PFSK-1 (cell line): ENCODE measurements around the gene SLC6A16.

Experiments
- FOXP2 ChIP-seq: optimal IDR thresholded peaks from 2 replicates; pipeline ENCODE3; 2011; ENCODE audit warnings: borderline replicate concordance, control low read depth, inconsistent platforms; ENCODE audit not compliant: insufficient read depth; ENCODE audit errors: extremely low read length, extremely low read depth
- POLR2AphosphoS5 ChIP-seq: IDR thresholded peaks from 2 replicates; pipeline ENCODE4 v1.6.1; 2012; ENCODE audit warnings: low read depth, mild to moderate bottlenecking, control low read depth, low read length, moderate library complexity
- SIN3A ChIP-seq: IDR thresholded peaks from 2 replicates; pipeline ENCODE4 v1.6.1; 2012; ENCODE audit warnings: mild to moderate bottlenecking, low read length, moderate library complexity, borderline replicate concordance; ENCODE audit not compliant: insufficient read depth
- TAF1 ChIP-seq: IDR thresholded peaks from 2 replicates; pipeline ENCODE4 v1.6.1; 2012; ENCODE audit warnings: low read length, control low read depth, borderline replicate concordance; ENCODE audit not compliant: insufficient read depth
- TF ChIP-seq, protein P1 (sequence below), 2 experiments: IDR thresholded peaks; 2 replicates each; pipeline versions ENCODE4 v1.6.1 to v1.8.0; 2011 to 2012; ENCODE audit warnings: low read depth in 2 of 2, low read length in 2 of 2, control low read depth in 1 of 2, inconsistent platforms in 1 of 2, mild to moderate bottlenecking in 1 of 2, moderate library complexity in 1 of 2; ENCODE audit not compliant: insufficient read depth in 1 of 2

DNA sequence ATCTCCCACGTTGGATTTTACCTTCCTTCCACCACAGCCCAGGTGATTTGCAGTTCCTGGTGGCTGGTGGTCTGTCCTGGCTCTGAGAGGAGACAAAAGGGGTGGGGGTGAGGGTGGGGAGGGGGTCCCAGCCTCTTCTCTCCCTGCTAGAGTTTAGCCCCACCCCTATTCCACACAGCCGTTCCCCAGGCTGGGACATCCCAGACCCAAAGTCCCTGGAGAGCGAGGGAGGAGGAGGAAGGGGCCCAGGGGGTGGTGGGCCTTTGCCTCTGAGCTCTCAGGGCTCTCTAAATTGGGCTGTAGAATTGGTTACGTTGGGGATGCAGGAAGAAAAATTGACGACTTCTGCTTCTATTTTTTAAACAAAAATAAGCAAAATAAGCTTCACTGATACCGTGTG, 81.9 kb downstream of the SLC6A16 start:
- TF ChIP-seq POLR2AphosphoS5 (no peak), SIN3A (no peak), FOXP2 (no peak), TAF1 (no peak)
- TF ChIP-seq, protein P1, sequence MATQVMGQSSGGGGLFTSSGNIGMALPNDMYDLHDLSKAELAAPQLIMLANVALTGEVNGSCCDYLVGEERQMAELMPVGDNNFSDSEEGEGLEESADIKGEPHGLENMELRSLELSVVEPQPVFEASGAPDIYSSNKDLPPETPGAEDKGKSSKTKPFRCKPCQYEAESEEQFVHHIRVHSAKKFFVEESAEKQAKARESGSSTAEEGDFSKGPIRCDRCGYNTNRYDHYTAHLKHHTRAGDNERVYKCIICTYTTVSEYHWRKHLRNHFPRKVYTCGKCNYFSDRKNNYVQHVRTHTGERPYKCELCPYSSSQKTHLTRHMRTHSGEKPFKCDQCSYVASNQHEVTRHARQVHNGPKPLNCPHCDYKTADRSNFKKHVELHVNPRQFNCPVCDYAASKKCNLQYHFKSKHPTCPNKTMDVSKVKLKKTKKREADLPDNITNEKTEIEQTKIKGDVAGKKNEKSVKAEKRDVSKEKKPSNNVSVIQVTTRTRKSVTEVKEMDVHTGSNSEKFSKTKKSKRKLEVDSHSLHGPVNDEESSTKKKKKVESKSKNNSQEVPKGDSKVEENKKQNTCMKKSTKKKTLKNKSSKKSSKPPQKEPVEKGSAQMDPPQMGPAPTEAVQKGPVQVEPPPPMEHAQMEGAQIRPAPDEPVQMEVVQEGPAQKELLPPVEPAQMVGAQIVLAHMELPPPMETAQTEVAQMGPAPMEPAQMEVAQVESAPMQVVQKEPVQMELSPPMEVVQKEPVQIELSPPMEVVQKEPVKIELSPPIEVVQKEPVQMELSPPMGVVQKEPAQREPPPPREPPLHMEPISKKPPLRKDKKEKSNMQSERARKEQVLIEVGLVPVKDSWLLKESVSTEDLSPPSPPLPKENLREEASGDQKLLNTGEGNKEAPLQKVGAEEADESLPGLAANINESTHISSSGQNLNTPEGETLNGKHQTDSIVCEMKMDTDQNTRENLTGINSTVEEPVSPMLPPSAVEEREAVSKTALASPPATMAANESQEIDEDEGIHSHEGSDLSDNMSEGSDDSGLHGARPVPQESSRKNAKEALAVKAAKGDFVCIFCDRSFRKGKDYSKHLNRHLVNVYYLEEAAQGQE (IDR thresholded peaks at IDR 0.05; ENCODE audit: insufficient read depth in 1 of 2, low read depth in 2 of 2, low read length in 2 of 2) = no peak
